Loucy (cell line): ENCODE measurements around the gene OXER1.

ENCODE experiments used
- EZH2phosphoT487 ChIP-seq: fragments of 200-600 bp; IDR thresholded peaks from 2 replicates; pipeline ENCODE4 v1.6.1; 2018; ENCODE audit warnings: antibody characterized with exemption, mild to moderate bottlenecking, moderate library complexity, borderline replicate concordance
- TF ChIP-seq, protein P1 (sequence below): fragments of 200-600 bp; sonication (generic); conservative IDR thresholded peaks from 2 replicates; pipeline ENCODE4 v1.5.1; 2014; ENCODE audit warnings: mild to moderate bottlenecking, antibody characterized with exemption, low read length

DNA sequence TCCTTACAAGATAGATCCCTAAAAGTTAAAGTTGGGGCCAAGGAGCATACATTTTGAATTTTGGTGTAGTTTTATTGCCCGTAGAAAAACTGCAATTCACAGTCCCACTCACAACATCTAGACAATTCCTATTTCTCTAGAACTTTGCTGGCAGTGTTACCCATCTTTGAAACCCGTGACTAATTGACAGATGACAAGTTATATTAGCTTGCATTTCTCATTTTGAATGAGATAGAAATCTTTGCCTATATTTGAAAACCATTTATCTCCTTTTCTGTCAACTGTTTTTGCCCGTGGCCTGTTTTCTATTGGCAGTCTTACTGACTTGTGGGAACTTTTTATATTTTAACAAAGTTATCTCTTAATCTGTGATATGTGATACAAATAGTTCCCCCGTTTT, 50.0 kb downstream of the OXER1 start:
- TF ChIP-seq, protein P1, sequence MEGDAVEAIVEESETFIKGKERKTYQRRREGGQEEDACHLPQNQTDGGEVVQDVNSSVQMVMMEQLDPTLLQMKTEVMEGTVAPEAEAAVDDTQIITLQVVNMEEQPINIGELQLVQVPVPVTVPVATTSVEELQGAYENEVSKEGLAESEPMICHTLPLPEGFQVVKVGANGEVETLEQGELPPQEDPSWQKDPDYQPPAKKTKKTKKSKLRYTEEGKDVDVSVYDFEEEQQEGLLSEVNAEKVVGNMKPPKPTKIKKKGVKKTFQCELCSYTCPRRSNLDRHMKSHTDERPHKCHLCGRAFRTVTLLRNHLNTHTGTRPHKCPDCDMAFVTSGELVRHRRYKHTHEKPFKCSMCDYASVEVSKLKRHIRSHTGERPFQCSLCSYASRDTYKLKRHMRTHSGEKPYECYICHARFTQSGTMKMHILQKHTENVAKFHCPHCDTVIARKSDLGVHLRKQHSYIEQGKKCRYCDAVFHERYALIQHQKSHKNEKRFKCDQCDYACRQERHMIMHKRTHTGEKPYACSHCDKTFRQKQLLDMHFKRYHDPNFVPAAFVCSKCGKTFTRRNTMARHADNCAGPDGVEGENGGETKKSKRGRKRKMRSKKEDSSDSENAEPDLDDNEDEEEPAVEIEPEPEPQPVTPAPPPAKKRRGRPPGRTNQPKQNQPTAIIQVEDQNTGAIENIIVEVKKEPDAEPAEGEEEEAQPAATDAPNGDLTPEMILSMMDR, result no peak
- no peak for TF ChIP-seq EZH2phosphoT487
